ENCODE measurements around the gene SMAD3. TPM values are rescaled to one million over a fixed set of nuclear protein-coding genes. Genes with fewer than 3 reads are reported as not detected.

SMAD3 gene
- total RNA-seq, 2 experiments from 2014 or later: 41.2 to 77.8 TPM

GRCh38 chr15:67147396-67147949 lies 82.1 kb downstream of the SMAD3 start:
- no peaks in the 10 kb centered on the region; the same call in 1 of the 2 replicates for H3K36me3 ChIP-seq (ENCODE audit: insufficient read depth, low read length)
- no peak overlapping the region for H2AFZ ChIP-seq (ENCODE audit: low read length)
- peaks cover 79% of the 10 kb centered on the region for H3K4me1 ChIP-seq (ENCODE audit: insufficient read depth, low read length, poor library complexity, severe bottlenecking)
- no peak for TF ChIP-seq EZH2phosphoT487 (IDR thresholded peaks at IDR 0.05; ENCODE audit: borderline replicate concordance, low read depth, low read length)
- no peak for TF ChIP-seq CTCF (conservative IDR thresholded peaks at IDR 0.05; ENCODE audit: low read length)
- no peak overlapping the region for H3K4me3 ChIP-seq (ENCODE audit: low read depth, low read length, poor library complexity, severe bottlenecking)
- H3K4me2 ChIP-seq (ENCODE audit: low read length): no peak overlapping the region
- peaks cover 68% of the 10 kb centered on the region for H3K79me2 ChIP-seq (ENCODE audit: insufficient read depth, low read depth, low read length)
- intact Hi-C loops (cut with micrococcal nuclease; ENCODE audit: unreplicated experiment): no loop called here
- no peak overlapping the region for H3K27ac ChIP-seq (ENCODE audit: low read depth, low read length, poor library complexity, severe bottlenecking)
- ChIA-PET CTCF (ENCODE audit: unreplicated experiment) (no interaction called here), POLR2A (no interaction called here)
- BruUV-seq (replicated peaks): no TSS peak
- H4K20me1 ChIP-seq (ENCODE audit: insufficient read depth, low read length): peaks cover 14% of the 10 kb centered on the region; the same call in 1 of the 2 replicates
- H3K9me3 ChIP-seq (ENCODE audit: low read length): no peaks in the 10 kb centered on the region
- no peaks in the 10 kb centered on the region for H3K9me2 ChIP-seq (ENCODE audit: insufficient read depth, low read length)
- no peak for DNase-seq (ENCODE audit: low spot score)

GRCh38 chr15:67148196-67148701 lies 82.8 kb downstream of the SMAD3 start:
- Histone ChIP-seq H3K9me2 (ENCODE audit: insufficient read depth, low read length) (no peaks in the 10 kb centered on the region), H3K4me1 (ENCODE audit: insufficient read depth, low read length, poor library complexity, severe bottlenecking) (peaks cover 86% of the 10 kb centered on the region), H4K20me1 (ENCODE audit: insufficient read depth, low read length) (peaks cover 14% of the 10 kb centered on the region; the same call in 1 of the 2 replicates), H3K79me2 (ENCODE audit: insufficient read depth, low read depth, low read length) (peaks cover 71% of the 10 kb centered on the region), H3K27ac (ENCODE audit: low read depth, low read length, poor library complexity, severe bottlenecking) (peak overlapping the region; percentile 10), H3K36me3 (ENCODE audit: insufficient read depth, low read length) (no peaks in the 10 kb centered on the region; the same call in 1 of the 2 replicates), H2AFZ (ENCODE audit: low read length) (no peak overlapping the region), H3K4me2 (ENCODE audit: low read length) (peak overlapping the region; percentile 59), H3K9me3 (ENCODE audit: low read length) (no peaks in the 10 kb centered on the region), H3K4me3 (ENCODE audit: low read depth, low read length, poor library complexity, severe bottlenecking) (no peak overlapping the region)
- CTCF ChIA-PET (ENCODE audit: unreplicated experiment): no interaction called here
- TF ChIP-seq EZH2phosphoT487 (IDR thresholded peaks at IDR 0.05; ENCODE audit: borderline replicate concordance, low read depth, low read length) (no peak), CTCF (conservative IDR thresholded peaks at IDR 0.05; ENCODE audit: low read length) (no peak)
- POLR2A ChIA-PET: interaction anchor here (1.0 kb wide), 1 partner anchor 35 kb away, joined by 3 read pairs; no protein-coding TSS in a partner anchor
- DNase-seq (ENCODE audit: low spot score): peak; percentile 45
- intact Hi-C loops (cut with micrococcal nuclease; ENCODE audit: unreplicated experiment): no loop called here
- no TSS peak for BruUV-seq (replicated peaks)
